DND-41 (cell line): ENCODE results near the gene SEMA7A.

ENCODE experiments used
- CTCF ChIP-seq: IDR thresholded peaks from 2 replicates; pipeline ENCODE4 v1.5.1; 2012; ENCODE audit warnings: borderline replicate concordance, low read length, moderate library complexity, mild to moderate bottlenecking; ENCODE audit not compliant: poor library complexity, severe bottlenecking; ENCODE audit errors: extremely low read depth
- EZH2 ChIP-seq: IDR thresholded peaks from 3 replicates; pipeline ENCODE4 v1.6.1; 2012; ENCODE audit warnings: borderline replicate concordance, low read depth, mild to moderate bottlenecking, moderate library complexity, low read length, inconsistent platforms; ENCODE audit not compliant: severe bottlenecking

DNA sequence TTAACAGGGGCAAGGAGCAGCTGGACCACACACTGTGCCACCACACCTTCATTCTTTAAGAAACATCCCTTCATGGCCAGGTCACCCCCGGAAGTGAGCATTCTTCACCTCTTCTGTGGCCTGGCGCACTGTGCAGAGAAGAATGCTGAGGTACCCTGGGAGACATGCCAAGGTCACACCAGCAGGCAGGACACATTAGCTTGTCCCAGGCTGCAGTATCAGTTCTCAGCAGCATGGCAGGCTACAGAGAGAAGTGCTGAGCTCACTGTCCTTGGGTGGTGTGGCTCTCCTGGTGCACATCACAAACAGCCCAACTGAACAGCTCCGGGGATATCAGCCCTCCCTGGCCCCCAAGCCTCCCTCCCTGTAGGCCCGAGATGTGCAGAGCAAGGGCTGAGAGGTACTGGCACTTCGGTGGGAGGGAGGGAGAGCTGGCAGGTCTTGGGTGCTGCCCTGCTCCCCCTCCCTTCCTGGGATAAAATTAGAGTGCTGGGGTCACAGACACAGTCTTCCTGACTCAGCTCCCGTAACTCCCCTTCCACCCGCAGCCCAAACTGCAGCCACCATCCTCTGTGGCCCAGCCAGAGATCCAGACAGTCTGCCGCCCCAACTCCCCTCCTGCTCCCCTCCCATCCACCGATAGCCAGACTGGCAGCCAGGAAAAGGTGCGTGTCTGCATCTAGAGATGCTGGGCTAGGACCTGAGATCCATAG is 13.4 kb downstream of the SEMA7A start:
- TF ChIP-seq EZH2 (no peak), CTCF (no peak)
